Activated CD4-positive, alpha-beta T cell treated with anti-CD3 and anti-CD28 coated beads, Interleukin-10, Interleukin-2, amounts not matched to agents 100 ng/mL and 50 ng/mL, durations not matched to agents 16 hours and 8 hours (primary cell): Measurements from ENCODE around the gene SLC4A3.

ENCODE experiments used
- DNase-seq: peaks from one replicate; pipeline ENCODE4 v3.0.0-alpha.2; 2020

The SLC4A3 gene

DNA sequence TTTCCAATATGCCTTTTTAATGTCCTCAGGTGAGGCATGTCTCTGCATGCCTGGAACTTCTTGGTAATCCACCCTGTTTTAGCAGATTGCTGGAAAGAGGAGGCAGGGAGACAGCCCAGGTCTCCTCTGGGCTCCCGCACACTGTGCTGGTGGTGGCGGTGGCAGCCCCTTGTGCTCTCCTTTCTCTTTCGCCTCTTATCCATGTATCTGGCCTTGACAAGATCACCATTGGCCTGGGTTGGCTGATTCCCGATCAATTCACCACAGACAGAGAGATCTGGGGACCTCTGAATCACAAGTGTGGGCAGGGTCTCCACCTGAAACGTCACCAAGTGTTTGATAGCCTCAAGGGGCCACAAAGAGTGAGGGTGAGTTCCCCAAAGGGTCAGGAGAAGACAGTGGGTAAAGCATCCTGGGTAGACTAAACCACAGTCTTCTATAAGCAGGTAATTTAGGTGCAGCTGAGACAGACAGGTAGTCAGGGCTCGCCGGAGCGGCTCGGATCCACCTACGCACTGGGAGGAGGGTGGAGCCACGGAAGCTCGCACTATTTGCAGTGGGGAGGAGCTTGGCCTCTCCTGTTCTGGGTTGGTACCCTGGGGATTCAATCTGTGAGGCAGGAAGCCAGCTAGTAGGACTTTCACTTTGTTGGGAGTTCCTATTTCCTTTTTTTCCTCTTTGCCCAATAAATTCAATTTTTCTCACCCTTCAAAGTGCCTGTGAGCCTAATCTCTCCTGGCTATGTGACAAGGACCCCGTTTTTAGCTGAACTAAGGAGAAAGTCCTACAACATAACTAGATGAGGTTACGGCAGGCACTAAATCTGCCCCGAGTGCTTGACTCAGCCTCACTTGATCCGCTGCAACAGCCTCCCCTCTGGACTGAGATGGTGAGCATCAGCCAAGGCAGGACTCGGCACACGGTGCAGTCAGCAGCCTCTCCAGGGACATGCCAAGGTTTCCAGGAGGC lies 57.6 kb downstream of the SLC4A3 start:
- peak; percentile 56 for DNase-seq

DNA sequence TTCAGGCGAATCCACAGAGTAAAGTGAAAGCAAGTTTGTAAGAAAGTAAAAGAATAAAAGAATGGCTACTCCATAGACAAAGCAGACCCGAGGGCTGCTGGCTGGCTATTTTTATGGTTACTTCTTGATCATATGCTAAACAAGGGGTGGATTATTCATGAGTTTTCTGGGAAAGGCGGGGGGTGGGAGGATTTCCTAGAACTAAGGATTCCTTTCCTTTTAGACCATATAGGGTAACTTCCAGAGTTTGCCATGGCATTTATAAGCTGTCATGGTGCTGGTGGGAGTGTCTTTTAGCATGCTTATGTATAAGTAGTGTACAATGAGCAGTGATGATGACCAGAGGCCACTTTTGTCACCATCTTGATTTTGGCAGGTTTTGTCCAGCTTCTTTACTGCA lies 59.8 kb downstream of the SLC4A3 start:
- DNase-seq: no peak

DNA sequence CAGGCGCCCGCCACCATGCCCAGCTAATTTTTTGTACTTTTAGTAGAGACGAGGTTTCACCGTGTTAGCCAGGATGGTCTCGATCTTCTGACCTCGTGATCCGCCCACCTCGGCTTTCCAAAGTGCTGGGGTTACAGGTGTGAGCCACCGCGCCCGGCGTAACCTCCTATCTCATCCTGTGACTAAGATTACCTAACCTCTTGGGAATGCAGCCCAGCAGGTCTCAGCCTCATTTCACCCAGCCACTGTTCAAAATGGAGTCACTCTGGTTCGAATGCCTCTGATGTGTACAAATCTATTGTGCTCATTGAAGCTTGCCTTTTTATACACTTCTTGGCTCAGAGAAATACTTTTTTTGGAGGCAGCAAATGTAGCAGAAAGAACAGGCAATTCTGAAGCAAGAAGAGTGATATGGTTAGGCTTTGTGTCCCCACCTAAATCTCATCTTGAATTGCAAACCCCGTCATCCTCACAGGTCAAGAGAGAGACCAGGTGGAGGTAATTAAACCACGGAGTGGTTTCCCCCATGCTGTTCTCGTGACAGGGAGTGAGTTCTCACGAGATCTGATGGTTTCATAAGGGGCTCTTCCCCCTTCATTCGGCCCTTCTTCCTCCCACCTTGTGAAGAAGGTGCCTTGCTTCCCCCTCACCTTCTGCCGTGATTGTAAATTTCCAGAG lies 60.6 kb downstream of the SLC4A3 start:
- no peak for DNase-seq

DNA sequence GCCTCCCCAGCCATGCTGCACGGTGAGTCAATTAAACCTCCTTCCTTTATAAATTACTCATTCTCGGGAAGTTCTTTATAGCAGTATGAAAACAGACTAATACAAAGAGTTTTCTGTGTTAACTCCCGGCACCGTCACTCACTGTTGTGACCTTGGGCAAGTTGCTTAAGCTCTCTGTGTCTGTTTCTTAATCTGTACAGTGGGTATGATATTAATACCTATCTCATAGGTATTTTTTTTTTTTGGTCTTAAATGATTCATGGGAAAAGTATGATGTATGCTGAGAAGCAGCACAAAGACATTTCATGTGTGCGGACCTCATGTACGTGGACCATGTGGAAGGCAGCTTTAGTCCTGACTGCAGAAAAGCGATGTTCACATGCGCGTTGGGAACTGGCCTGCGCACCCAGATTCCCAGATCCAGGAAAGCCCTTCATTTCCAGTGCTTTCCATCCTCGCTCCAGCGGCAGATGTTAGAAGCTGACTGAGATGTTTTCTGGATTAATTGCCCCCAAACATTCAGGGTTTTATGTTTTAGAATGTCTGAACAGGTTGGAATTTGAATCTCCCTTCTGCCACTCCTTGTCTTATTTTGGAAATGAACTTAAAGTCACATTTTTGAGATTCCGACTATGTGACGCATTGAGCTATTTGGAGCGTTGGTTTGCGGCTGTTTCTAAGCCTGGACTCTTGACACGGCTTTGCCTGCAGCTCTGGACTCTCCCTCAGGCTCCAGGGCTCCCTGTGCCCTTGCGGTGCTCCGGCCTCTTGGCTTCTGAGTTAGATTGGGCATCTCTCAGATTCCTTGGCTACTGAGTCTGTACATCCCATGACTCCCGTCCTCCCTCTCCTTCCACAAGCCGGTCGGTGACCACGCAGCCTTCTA lies 61.4 kb downstream of the SLC4A3 start:
- DNase-seq: no peak

DNA sequence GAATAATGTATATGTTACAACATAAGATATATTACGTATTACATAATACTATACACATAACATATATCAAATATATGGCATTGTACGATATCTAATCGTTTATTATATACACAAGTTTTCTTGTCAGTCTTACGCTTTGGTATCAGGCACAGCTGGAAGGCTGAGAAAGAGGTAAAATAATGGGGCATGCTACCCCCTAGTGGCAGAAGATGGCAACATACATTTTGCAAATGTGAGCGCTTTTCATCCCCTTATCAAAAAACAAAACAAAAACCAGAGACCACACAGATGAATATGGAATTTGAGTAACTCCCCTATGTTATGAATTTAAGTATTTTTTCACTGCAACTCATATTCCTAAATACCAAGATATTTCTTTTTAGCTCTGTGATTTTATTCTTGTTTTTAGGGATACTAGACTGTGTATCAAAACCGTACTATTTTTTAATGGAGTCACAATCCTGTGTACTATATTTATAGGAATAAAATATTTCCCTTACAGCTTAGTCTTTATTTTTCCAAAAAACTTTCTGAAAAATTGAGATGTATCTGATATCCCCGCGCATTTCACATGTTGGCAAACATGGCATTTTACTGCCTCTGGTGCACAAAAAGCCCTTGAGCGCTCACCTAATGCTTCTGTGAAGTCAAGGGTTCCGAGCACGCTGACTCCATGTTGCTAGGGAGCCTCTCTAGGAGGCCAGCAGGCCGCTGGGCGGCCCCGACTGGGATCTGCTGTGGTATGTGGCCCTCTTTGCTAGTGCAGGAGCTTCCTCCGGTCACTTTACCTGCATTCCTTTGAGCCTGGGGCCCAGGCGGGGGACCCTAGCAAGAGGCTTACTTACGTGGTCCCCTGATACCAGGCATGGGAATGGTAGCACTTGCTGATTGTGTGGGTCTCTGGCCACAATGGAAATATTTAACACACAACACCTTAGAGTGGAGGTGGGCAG lies 62.5 kb downstream of the SLC4A3 start:
- DNase-seq: peak; percentile 60

DNA sequence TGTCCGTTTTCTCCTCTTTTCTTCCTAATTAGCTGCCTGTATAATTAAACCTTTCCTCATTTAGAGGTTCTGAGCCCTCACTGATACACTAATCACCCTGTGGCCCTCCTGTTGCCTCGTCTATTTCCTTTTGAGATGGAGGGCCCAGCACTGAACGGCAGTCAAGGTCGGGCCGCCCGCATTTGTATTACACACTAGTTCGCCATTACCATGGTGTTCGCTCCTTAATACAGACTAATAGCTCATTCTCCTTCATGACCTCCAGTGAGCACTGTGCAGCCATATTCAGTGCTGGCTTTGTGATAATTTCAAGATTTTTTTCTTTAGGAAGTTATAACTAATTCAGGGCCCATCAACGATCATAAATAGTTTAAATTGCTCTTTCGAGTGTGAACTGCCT lies 64.1 kb downstream of the SLC4A3 start:
- DNase-seq: no peak
